ENCODE data around the gene KATNB1. TPM values are rescaled to one million over a fixed set of nuclear protein-coding genes. Genes with fewer than 3 reads are reported as not detected.

KATNB1 gene
- polyA plus RNA-seq, 1 donor from 2014 or later, result 57.9 TPM

DNA sequence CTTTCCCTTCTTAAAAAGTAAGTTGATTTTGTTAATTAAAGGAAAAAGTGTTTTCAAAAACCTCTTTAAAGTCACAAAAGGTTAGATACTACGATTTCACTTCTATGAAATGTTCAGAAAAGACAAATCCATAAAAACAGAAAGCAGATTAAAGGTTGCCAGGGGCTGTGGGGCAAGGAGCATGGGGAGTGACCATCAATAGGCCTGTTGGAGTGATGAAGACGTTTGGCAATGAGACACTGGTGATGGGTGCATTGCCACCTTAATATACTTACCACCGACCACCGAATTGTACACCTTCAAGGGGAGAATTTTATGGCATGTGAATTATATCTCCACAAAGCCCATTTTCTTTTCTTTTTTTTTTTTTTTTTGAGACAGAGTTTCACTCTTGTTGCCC is 47.5 kb downstream of the KATNB1 start:
- no peaks in the 10 kb centered on the region for H3K9me2 ChIP-seq (ENCODE audit: insufficient read depth, low read length)
- H2AFZ ChIP-seq (ENCODE audit: low read depth, low read length), result no peak overlapping the region
- H3K27ac ChIP-seq (ENCODE audit: low read length), result no peak overlapping the region
- H4K20me1 ChIP-seq (ENCODE audit: insufficient read depth), result no peaks in the 10 kb centered on the region
- no peaks in the 10 kb centered on the region for H3K79me2 ChIP-seq (replicated peaks; ENCODE audit: insufficient read depth, low read length)
- H3K27me3 ChIP-seq (ENCODE audit: insufficient read depth, low read depth, low read length), result no peaks in the 10 kb centered on the region
- no peaks in the 10 kb centered on the region for H3K9me3 ChIP-seq (ENCODE audit: low read length)
- TF ChIP-seq EP300 (conservative IDR thresholded peaks at IDR 0.05; ENCODE audit: poor library complexity, severe bottlenecking) (no peak), TAF1 (IDR thresholded peaks at IDR 0.05; ENCODE audit: low read depth) (no peak), EZH2 (IDR thresholded peaks at IDR 0.05; ENCODE audit: borderline replicate concordance, insufficient read depth, low read length, poor library complexity, severe bottlenecking) (no peak), MXI1 (conservative IDR thresholded peaks at IDR 0.05; ENCODE audit: poor library complexity, severe bottlenecking) (no peak), RAD21 (conservative IDR thresholded peaks at IDR 0.05) (no peak), SMC3 (conservative IDR thresholded peaks at IDR 0.05; ENCODE audit: poor library complexity) (no peak), POLR2AphosphoS5 (IDR thresholded peaks at IDR 0.05) (no peak)
- TF ChIP-seq, protein P1, sequence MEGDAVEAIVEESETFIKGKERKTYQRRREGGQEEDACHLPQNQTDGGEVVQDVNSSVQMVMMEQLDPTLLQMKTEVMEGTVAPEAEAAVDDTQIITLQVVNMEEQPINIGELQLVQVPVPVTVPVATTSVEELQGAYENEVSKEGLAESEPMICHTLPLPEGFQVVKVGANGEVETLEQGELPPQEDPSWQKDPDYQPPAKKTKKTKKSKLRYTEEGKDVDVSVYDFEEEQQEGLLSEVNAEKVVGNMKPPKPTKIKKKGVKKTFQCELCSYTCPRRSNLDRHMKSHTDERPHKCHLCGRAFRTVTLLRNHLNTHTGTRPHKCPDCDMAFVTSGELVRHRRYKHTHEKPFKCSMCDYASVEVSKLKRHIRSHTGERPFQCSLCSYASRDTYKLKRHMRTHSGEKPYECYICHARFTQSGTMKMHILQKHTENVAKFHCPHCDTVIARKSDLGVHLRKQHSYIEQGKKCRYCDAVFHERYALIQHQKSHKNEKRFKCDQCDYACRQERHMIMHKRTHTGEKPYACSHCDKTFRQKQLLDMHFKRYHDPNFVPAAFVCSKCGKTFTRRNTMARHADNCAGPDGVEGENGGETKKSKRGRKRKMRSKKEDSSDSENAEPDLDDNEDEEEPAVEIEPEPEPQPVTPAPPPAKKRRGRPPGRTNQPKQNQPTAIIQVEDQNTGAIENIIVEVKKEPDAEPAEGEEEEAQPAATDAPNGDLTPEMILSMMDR (IDR thresholded peaks at IDR 0.05; ENCODE audit: poor library complexity, severe bottlenecking), result no peak
- TF ChIP-seq, protein P2, sequence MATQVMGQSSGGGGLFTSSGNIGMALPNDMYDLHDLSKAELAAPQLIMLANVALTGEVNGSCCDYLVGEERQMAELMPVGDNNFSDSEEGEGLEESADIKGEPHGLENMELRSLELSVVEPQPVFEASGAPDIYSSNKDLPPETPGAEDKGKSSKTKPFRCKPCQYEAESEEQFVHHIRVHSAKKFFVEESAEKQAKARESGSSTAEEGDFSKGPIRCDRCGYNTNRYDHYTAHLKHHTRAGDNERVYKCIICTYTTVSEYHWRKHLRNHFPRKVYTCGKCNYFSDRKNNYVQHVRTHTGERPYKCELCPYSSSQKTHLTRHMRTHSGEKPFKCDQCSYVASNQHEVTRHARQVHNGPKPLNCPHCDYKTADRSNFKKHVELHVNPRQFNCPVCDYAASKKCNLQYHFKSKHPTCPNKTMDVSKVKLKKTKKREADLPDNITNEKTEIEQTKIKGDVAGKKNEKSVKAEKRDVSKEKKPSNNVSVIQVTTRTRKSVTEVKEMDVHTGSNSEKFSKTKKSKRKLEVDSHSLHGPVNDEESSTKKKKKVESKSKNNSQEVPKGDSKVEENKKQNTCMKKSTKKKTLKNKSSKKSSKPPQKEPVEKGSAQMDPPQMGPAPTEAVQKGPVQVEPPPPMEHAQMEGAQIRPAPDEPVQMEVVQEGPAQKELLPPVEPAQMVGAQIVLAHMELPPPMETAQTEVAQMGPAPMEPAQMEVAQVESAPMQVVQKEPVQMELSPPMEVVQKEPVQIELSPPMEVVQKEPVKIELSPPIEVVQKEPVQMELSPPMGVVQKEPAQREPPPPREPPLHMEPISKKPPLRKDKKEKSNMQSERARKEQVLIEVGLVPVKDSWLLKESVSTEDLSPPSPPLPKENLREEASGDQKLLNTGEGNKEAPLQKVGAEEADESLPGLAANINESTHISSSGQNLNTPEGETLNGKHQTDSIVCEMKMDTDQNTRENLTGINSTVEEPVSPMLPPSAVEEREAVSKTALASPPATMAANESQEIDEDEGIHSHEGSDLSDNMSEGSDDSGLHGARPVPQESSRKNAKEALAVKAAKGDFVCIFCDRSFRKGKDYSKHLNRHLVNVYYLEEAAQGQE (IDR thresholded peaks at IDR 0.05; ENCODE audit: borderline replicate concordance), result no peak
- H3K4me3 ChIP-seq (ENCODE audit: low read length), result no peak overlapping the region
- no peak overlapping the region for H3K9ac ChIP-seq (ENCODE audit: low read length)
- no peaks in the 10 kb centered on the region for H3K36me3 ChIP-seq (ENCODE audit: insufficient read depth, low read length)
- H3K4me2 ChIP-seq (ENCODE audit: low read length), result no peak overlapping the region
- no peaks in the 10 kb centered on the region for H3F3A ChIP-seq (ENCODE audit: insufficient read depth, low read length, poor library complexity, severe bottlenecking)

DNA sequence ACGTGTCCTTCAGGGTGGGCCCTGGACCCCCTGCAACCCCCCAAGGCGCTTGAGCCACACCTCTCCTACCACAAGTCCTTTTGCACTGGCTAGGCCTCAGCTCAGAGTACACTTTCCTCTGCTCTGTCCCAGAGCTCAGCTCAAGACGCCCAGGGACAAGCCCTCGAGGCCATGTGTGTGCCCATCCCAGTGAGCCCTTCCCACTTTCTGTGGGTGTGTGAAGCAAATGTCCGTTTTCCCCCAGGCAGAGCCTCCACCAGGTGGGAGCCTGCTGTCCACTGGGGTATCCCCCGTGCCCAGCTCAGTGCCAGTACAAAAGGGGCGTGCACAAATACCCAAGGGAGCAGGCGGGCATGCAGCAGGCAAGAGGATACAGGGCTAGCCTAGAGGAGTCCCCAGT is 48.3 kb downstream of the KATNB1 start:
- no peak for TF ChIP-seq RAD21 (conservative IDR thresholded peaks at IDR 0.05)
- TF ChIP-seq EZH2 (IDR thresholded peaks at IDR 0.05; ENCODE audit: borderline replicate concordance, insufficient read depth, low read length, poor library complexity, severe bottlenecking), result no peak
- no peak for TF ChIP-seq TAF1 (IDR thresholded peaks at IDR 0.05; ENCODE audit: low read depth)
- TF ChIP-seq POLR2AphosphoS5 (IDR thresholded peaks at IDR 0.05), result no peak
- TF ChIP-seq, protein P2 (IDR thresholded peaks at IDR 0.05; ENCODE audit: borderline replicate concordance), result no peak
- TF ChIP-seq MXI1 (conservative IDR thresholded peaks at IDR 0.05; ENCODE audit: poor library complexity, severe bottlenecking), result no peak
- TF ChIP-seq EP300 (conservative IDR thresholded peaks at IDR 0.05; ENCODE audit: poor library complexity, severe bottlenecking), result no peak
- TF ChIP-seq, protein P1 (IDR thresholded peaks at IDR 0.05; ENCODE audit: poor library complexity, severe bottlenecking), result no peak
- no peak for TF ChIP-seq SMC3 (conservative IDR thresholded peaks at IDR 0.05; ENCODE audit: poor library complexity)
- Histone ChIP-seq H3F3A (ENCODE audit: insufficient read depth, low read length, poor library complexity, severe bottlenecking) (no peaks in the 10 kb centered on the region), H3K4me2 (ENCODE audit: low read length) (no peak overlapping the region), H3K79me2 (replicated peaks; ENCODE audit: insufficient read depth, low read length) (no peaks in the 10 kb centered on the region), H3K4me3 (ENCODE audit: low read length) (no peak overlapping the region), H3K9me3 (ENCODE audit: low read length) (no peaks in the 10 kb centered on the region), H3K9me2 (ENCODE audit: insufficient read depth, low read length) (no peaks in the 10 kb centered on the region), H4K20me1 (ENCODE audit: insufficient read depth) (no peaks in the 10 kb centered on the region), H3K27ac (ENCODE audit: low read length) (no peak overlapping the region), H3K9ac (ENCODE audit: low read length) (no peak overlapping the region), H3K27me3 (ENCODE audit: insufficient read depth, low read depth, low read length) (no peaks in the 10 kb centered on the region), H3K36me3 (ENCODE audit: insufficient read depth, low read length) (no peaks in the 10 kb centered on the region), H2AFZ (ENCODE audit: low read depth, low read length) (no peak overlapping the region)

Data from neural cell (in vitro differentiated cells).